Erythroblast (primary cell): ENCODE measurements around the gene COPS7B.

ENCODE experiments used
- GATA1 ChIP-seq: IDR thresholded peaks from 2 replicates; pipeline ENCODE4 v1.6.1; 2011; ENCODE audit warnings: low read depth, mild to moderate bottlenecking, control low read depth, low read length, moderate library complexity
- POLR2A ChIP-seq: IDR thresholded peaks from 2 replicates; pipeline ENCODE4 v1.6.1; 2011; ENCODE audit warnings: mild to moderate bottlenecking, low read length

- no peak for TF ChIP-seq POLR2A
- no peak for TF ChIP-seq GATA1
Measured at GRCh38 chr2:231816327-231817026, 30.2 kb downstream of the COPS7B start.
